Body of pancreas (tissue), 4 donors: ENCODE results near the gene ABCC8.

ENCODE experiments used
- POLR2A ChIP-seq, 3 donors: fragments of 450-650 bp; IDR thresholded peaks; one replicate each; pipeline ENCODE4 v1.6.1; 2016; ENCODE audit warnings: antibody characterized with exemption in 3 of 3, mild to moderate bottlenecking in 2 of 3
- TF ChIP-seq, protein P1 (sequence below), 7 experiments: fragments of 450-650 bp in 4 of 7; fragments of 200-600 bp in 3 of 7; sonication (generic) in 3 of 7; IDR thresholded peaks; one replicate each; pipeline ENCODE4 v1.5.1; 2016 to 2019; ENCODE audit warnings: antibody characterized with exemption in 7 of 7

- no peak for TF ChIP-seq POLR2A (IDR thresholded peaks at IDR 0.05)
- TF ChIP-seq, protein P1, sequence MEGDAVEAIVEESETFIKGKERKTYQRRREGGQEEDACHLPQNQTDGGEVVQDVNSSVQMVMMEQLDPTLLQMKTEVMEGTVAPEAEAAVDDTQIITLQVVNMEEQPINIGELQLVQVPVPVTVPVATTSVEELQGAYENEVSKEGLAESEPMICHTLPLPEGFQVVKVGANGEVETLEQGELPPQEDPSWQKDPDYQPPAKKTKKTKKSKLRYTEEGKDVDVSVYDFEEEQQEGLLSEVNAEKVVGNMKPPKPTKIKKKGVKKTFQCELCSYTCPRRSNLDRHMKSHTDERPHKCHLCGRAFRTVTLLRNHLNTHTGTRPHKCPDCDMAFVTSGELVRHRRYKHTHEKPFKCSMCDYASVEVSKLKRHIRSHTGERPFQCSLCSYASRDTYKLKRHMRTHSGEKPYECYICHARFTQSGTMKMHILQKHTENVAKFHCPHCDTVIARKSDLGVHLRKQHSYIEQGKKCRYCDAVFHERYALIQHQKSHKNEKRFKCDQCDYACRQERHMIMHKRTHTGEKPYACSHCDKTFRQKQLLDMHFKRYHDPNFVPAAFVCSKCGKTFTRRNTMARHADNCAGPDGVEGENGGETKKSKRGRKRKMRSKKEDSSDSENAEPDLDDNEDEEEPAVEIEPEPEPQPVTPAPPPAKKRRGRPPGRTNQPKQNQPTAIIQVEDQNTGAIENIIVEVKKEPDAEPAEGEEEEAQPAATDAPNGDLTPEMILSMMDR (IDR thresholded peaks at IDR 0.05) = no peak
These were observed 2.9 kb upstream of the ABCC8 start for GRCh38 chr11:17479284-17480214.
